ENCODE measurements around the gene CCL28.
A peak's percentile ranks its signal among the peaks of the same experiment; 100 is the strongest.
"Not testable (repeated sequence)": the region's sequence is repeated elsewhere in the genome, so short reads cannot be mapped to it uniquely, and the experiment has no call there.

The CCL28 gene

GRCh38 chr5:43429706-43430105 lies 17.5 kb upstream of the CCL28 start:
- no peak overlapping the region for H3K4me3 ChIP-seq (ENCODE audit: low read depth, low read length)
- TF ChIP-seq CTCF (IDR thresholded peaks at IDR 0.05; ENCODE audit: control insufficient read depth, extremely low read depth, insufficient read depth): no peak
- no peak for DNase-seq (ENCODE audit: low read depth)

DNA sequence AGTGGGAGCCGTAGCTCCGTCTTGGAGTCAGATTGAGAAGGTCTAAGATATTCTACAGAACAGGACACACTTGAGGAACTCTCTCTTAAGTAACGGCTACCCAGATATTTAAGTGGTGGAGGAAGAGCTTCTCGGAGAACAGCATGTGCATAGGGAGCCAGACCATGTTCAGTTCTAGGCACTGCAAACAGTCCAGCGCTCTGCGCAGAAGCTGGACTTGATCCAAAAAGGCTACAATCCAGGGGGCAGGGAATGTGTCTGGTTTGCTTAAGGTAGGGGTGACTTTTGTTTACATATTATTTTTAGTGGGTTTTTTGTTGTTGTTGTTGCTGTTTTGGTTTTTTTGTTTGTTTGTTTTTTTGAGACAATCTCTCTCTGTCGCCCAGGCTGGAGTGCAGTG lies 16.8 kb upstream of the CCL28 start:
- no peak for DNase-seq (ENCODE audit: low read depth)
- no peak for TF ChIP-seq CTCF (IDR thresholded peaks at IDR 0.05; ENCODE audit: control insufficient read depth, extremely low read depth, insufficient read depth)
- H3K4me3 ChIP-seq (ENCODE audit: low read depth, low read length): no peak overlapping the region

- TF ChIP-seq CTCF (IDR thresholded peaks at IDR 0.05; ENCODE audit: control insufficient read depth, extremely low read depth, insufficient read depth): no peak
- H3K4me3 ChIP-seq (ENCODE audit: low read depth, low read length): no peak overlapping the region
These were observed 15.1 kb upstream of the CCL28 start for GRCh38 chr5:43427306-43427705.

GRCh38 chr5:43425983-43426382 lies 13.8 kb upstream of the CCL28 start:
- TF ChIP-seq CTCF (IDR thresholded peaks at IDR 0.05; ENCODE audit: control insufficient read depth, extremely low read depth, insufficient read depth): no peak
- no peak for DNase-seq (ENCODE audit: low read depth)
- H3K4me3 ChIP-seq (ENCODE audit: low read depth, low read length): no peak overlapping the region

More at GRCh38 chr5:43427306-43427705, 15.1 kb upstream of the CCL28 start:
- no peak for DNase-seq (ENCODE audit: low read depth)

DNA sequence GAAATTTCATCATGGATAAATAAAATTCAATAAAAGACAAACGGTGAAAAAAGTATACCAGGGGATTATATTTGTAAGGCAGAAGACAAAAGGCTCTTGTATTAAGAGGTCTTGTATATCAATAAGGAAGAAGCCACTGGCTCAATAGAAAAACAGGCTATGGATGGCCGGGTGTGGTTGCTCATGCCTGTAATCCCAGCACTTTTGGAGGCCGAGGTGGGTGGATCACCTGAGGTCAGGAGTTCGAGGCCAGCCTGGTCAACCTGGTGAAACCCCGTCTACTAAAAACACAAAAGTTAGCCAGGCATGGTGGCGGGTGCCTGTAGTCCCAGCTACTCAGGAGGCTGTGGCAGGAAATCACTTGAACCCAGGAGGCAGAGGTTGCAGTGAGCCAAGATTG lies 10.9 kb upstream of the CCL28 start:
- DNase-seq (ENCODE audit: low read depth): not testable (repeated sequence)

GRCh38 chr5:43422143-43422542 lies 10.0 kb upstream of the CCL28 start:
- no peak overlapping the region for H3K4me3 ChIP-seq (ENCODE audit: low read depth, low read length)
- no peak for TF ChIP-seq CTCF (IDR thresholded peaks at IDR 0.05; ENCODE audit: control insufficient read depth, extremely low read depth, insufficient read depth)
- peak; percentile 59 for DNase-seq (ENCODE audit: low read depth)

More for the DNA sequence above, 10.9 kb upstream of the CCL28 start:
- not testable (repeated sequence) for H3K4me3 ChIP-seq (ENCODE audit: low read depth, low read length)

GRCh38 chr5:43421450-43422133 lies 9.4 kb upstream of the CCL28 start:
- no peak for DNase-seq (ENCODE audit: low read depth)

More at GRCh38 chr5:43421450-43422133, 9.4 kb upstream of the CCL28 start:
- TF ChIP-seq CTCF (IDR thresholded peaks at IDR 0.05; ENCODE audit: control insufficient read depth, extremely low read depth, insufficient read depth): no peak
- H3K4me3 ChIP-seq (ENCODE audit: low read depth, low read length): no peak overlapping the region

Data from LNCaP clone FGC (cell line).